Nephron (organoid): ENCODE data around the gene SARS1.

ENCODE experiments used
- H3K27ac Mint-ChIP-seq, 3 experiments: 2 replicates each; pipeline ENCODE4 v1.8.0; 2020; ENCODE audit warnings: mixed read lengths in 3 of 3, mild to moderate bottlenecking in 2 of 3, moderate library complexity in 1 of 3
- H3K27me3 Mint-ChIP-seq: 2 replicates; pipeline ENCODE4 v1.8.0; 2021; ENCODE audit warnings: low read depth, mild to moderate bottlenecking, moderate library complexity, mixed read lengths
- H3K36me3 Mint-ChIP-seq: 2 replicates; pipeline ENCODE4 v1.8.0; 2020; ENCODE audit warnings: low read depth, mixed read lengths
- H3K4me1 Mint-ChIP-seq: 2 replicates; pipeline ENCODE4 v1.8.0; 2020; ENCODE audit warnings: mixed read lengths
- H3K4me3 Mint-ChIP-seq, 3 experiments: 2 replicates each; pipeline ENCODE4 v1.8.0; 2020; ENCODE audit warnings: mild to moderate bottlenecking in 3 of 3, mixed read lengths in 3 of 3, moderate library complexity in 2 of 3
- H3K9me3 Mint-ChIP-seq: 2 replicates; pipeline ENCODE4 v1.8.0; 2020; ENCODE audit warnings: mixed read lengths
- TF ChIP-seq, protein P1 (sequence below), 3 experiments: fragments of 200-600 bp; sonication (generic); IDR thresholded peaks; one replicate each; pipeline ENCODE4 v1.5.0; 2021; ENCODE audit warnings: antibody characterized with exemption in 3 of 3; ENCODE audit not compliant: unreplicated experiment in 3 of 3

The SARS1 gene

GRCh38 chr1:109267743-109268300 lies 54.1 kb downstream of the SARS1 start:
- H3K27me3 Mint-ChIP-seq = peaks cover 4% of the 10 kb centered on the region
- peaks cover 25% of the 10 kb centered on the region for H3K36me3 Mint-ChIP-seq
- no peak overlapping the region for H3K4me3 Mint-ChIP-seq
- H3K4me1 Mint-ChIP-seq = peaks cover 9% of the 10 kb centered on the region
- TF ChIP-seq, protein P1, sequence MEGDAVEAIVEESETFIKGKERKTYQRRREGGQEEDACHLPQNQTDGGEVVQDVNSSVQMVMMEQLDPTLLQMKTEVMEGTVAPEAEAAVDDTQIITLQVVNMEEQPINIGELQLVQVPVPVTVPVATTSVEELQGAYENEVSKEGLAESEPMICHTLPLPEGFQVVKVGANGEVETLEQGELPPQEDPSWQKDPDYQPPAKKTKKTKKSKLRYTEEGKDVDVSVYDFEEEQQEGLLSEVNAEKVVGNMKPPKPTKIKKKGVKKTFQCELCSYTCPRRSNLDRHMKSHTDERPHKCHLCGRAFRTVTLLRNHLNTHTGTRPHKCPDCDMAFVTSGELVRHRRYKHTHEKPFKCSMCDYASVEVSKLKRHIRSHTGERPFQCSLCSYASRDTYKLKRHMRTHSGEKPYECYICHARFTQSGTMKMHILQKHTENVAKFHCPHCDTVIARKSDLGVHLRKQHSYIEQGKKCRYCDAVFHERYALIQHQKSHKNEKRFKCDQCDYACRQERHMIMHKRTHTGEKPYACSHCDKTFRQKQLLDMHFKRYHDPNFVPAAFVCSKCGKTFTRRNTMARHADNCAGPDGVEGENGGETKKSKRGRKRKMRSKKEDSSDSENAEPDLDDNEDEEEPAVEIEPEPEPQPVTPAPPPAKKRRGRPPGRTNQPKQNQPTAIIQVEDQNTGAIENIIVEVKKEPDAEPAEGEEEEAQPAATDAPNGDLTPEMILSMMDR (IDR thresholded peaks at IDR 0.05; ENCODE audit: unreplicated experiment in 3 of 3) = no peak
- H3K27ac Mint-ChIP-seq = no peak overlapping the region
- no peaks in the 10 kb centered on the region for H3K9me3 Mint-ChIP-seq

DNA sequence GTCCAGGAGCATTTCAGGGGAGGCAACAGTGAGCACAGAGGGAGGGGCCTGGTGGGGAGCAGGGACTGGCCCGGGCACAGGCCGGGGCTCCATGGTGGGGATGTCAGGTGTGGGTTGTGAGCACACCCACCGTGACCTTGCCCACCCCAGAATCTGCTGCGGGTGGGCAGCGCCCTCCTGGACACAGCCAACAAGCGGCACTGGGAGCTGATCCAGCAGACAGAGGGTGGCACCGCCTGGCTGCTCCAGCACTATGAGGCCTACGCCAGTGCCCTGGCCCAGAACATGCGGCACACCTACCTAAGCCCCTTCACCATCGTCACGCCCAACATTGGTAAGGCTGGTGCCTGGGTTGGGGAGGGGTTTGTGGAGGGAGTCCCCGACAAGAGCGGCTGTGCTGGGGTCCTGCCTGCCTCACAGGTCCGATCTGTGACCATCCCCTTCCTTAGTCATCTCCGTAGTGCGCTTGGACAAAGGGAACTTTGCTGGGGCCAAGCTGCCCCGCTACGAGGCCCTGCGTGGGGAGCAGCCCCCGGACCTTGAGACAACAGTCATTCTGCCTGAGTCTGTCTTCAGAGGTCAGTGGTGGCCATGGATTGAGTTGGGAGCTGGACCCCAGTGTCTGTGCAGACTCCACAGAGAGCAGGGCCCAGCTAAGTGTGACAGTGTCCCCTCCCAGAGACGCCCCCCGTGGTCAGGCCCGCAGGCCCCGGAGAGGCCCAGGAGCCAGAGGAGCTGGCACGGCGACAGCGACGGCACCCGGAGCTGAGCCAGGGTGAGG lies 54.9 kb downstream of the SARS1 start:
- peaks cover 9% of the 10 kb centered on the region for H3K4me1 Mint-ChIP-seq
- H3K27ac Mint-ChIP-seq = no peak overlapping the region
- no peak overlapping the region for H3K4me3 Mint-ChIP-seq
- H3K9me3 Mint-ChIP-seq = no peaks in the 10 kb centered on the region
- peaks cover 4% of the 10 kb centered on the region for H3K27me3 Mint-ChIP-seq
- H3K36me3 Mint-ChIP-seq = peaks cover 23% of the 10 kb centered on the region
- TF ChIP-seq, protein P1 (IDR thresholded peaks at IDR 0.05; ENCODE audit: unreplicated experiment in 3 of 3) = no peak

- no peak overlapping the region for H3K27ac Mint-ChIP-seq
- H3K9me3 Mint-ChIP-seq = no peaks in the 10 kb centered on the region
- TF ChIP-seq, protein P1 (IDR thresholded peaks at IDR 0.05; ENCODE audit: unreplicated experiment in 3 of 3) = no peak
- H3K27me3 Mint-ChIP-seq = peaks cover 7% of the 10 kb centered on the region
- no peak overlapping the region for H3K4me3 Mint-ChIP-seq
- H3K36me3 Mint-ChIP-seq = peaks cover 24% of the 10 kb centered on the region
- peaks cover 17% of the 10 kb centered on the region for H3K4me1 Mint-ChIP-seq
Measured at GRCh38 chr1:109269212-109269980, 55.7 kb downstream of the SARS1 start.

GRCh38 chr1:109269981-109270622 lies 56.4 kb downstream of the SARS1 start:
- peaks cover 23% of the 10 kb centered on the region for H3K4me1 Mint-ChIP-seq
- no peak overlapping the region for H3K4me3 Mint-ChIP-seq
- H3K27ac Mint-ChIP-seq = no peak overlapping the region
- TF ChIP-seq, protein P1 (IDR thresholded peaks at IDR 0.05; ENCODE audit: unreplicated experiment in 3 of 3) = no peak
- H3K36me3 Mint-ChIP-seq = peaks cover 24% of the 10 kb centered on the region
- H3K9me3 Mint-ChIP-seq = no peaks in the 10 kb centered on the region
- peaks cover 8% of the 10 kb centered on the region for H3K27me3 Mint-ChIP-seq

DNA sequence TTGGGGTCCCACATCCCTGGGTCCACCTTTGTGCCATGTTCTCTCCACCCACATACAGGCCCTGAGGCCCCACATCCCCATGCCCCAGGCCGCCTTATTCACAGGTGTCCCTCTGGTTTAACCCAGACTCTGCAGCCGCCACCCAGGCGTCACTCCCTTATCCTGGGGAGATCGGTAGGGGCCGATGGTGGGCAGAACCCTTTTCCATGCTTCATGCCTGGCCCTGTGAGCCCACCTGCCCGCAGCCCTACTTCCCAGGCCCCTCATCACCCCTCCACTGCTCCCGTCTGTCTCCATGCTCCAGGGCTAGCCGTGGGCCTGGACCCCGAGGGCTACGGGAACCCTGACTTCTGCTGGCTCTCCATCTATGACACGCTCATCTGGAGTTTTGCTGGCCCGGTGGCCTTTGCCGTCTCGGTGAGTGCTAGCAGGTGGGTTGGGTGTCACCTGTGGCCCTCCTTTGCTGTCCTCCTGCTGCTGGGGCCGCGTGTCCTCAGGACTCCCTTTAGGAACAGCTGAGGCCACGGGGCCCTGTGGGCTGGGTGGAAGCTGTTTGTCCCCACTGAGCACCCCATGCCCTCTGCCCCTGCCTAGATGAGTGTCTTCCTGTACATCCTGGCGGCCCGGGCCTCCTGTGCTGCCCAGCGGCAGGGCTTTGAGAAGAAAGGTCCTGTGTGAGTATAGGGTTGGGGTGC lies 57.1 kb downstream of the SARS1 start:
- Mint-ChIP-seq H3K4me3 (no peak overlapping the region), H3K9me3 (no peaks in the 10 kb centered on the region), H3K27me3 (peaks cover 13% of the 10 kb centered on the region), H3K36me3 (peaks cover 24% of the 10 kb centered on the region), H3K4me1 (peaks cover 29% of the 10 kb centered on the region), H3K27ac (no peak overlapping the region)
- TF ChIP-seq, protein P1 (IDR thresholded peaks at IDR 0.05; ENCODE audit: unreplicated experiment in 3 of 3) = no peak
